ENCODE data around the gene TAF13. TPM values are rescaled to one million over a fixed set of nuclear protein-coding genes. Genes with fewer than 3 reads are reported as not detected.

TAF13 gene
- total RNA-seq, 1 donor from 2014 or later, result 74.6 TPM

Small RNAs within 50 kb of the gene (small RNA-seq; reads per million reads assigned to genes)
- gene AL356488.2 (not detected), gene BX679664.1 (not detected)

Other genes starting within 250 kb of the TAF13 start
- gene AKNAD1, start 218.9 kb downstream of the TAF13 start, total RNA-seq, result 5.3 TPM
- 64.8 TPM for gene GPSM2, start 199.0 kb downstream of the TAF13 start, total RNA-seq
- gene CLCC1, start 112.5 kb downstream of the TAF13 start, total RNA-seq, result 28.1 TPM
- gene WDR47, start 33.9 kb downstream of the TAF13 start, total RNA-seq, result 277 TPM
- 44.4 TPM for gene TMEM167B, start 14.8 kb upstream of the TAF13 start, total RNA-seq
- 15.9 TPM for gene ELAPOR1, start 38.1 kb upstream of the TAF13 start, total RNA-seq
- gene SARS1, start 137.9 kb upstream of the TAF13 start, total RNA-seq, result 162 TPM
- 27.3 TPM for gene CELSR2, start 173.5 kb upstream of the TAF13 start, total RNA-seq
- 7.7 TPM for gene PSRC1, start 207.1 kb upstream of the TAF13 start, total RNA-seq
- not detected for gene MYBPHL, start 231.0 kb upstream of the TAF13 start, total RNA-seq